Ishikawa (cell line): ENCODE data around the gene SSH2.

ENCODE experiments used
- CEBPB ChIP-seq: IDR thresholded peaks from 2 replicates; pipeline ENCODE4 v1.6.1; 2012
- CREB1 ChIP-seq: IDR thresholded peaks from 2 replicates; pipeline ENCODE4 v1.6.1; 2012; ENCODE audit warnings: low read depth
- EGR1 ChIP-seq: IDR thresholded peaks from 2 replicates; pipeline ENCODE4 v1.6.1; 2012
- EP300 ChIP-seq: IDR thresholded peaks from 2 replicates; pipeline ENCODE4 v1.6.1; 2012; ENCODE audit warnings: borderline replicate concordance
- FOXM1 ChIP-seq: IDR thresholded peaks from 2 replicates; pipeline ENCODE4 v1.6.1; 2012; ENCODE audit warnings: low read depth, borderline replicate concordance
- NFIC ChIP-seq: IDR thresholded peaks from 2 replicates; pipeline ENCODE4 v1.6.1; 2012
- RAD21 ChIP-seq: IDR thresholded peaks from 2 replicates; pipeline ENCODE4 v1.6.1; 2012; ENCODE audit warnings: low read depth
- TAF1 ChIP-seq: IDR thresholded peaks from 2 replicates; pipeline ENCODE4 v1.6.1; 2012; ENCODE audit warnings: low read depth, mild to moderate bottlenecking
- TCF12 ChIP-seq: IDR thresholded peaks from 2 replicates; pipeline ENCODE4 v1.6.1; 2012; ENCODE audit warnings: low read depth
- TEAD4 ChIP-seq: IDR thresholded peaks from 2 replicates; pipeline ENCODE4 v1.6.1; 2012
- YY1 ChIP-seq: IDR thresholded peaks from 2 replicates; pipeline ENCODE4 v1.6.1; 2012; ENCODE audit warnings: low read depth
- ZBTB7A ChIP-seq: IDR thresholded peaks from 2 replicates; pipeline ENCODE4 v1.6.1; 2012; ENCODE audit warnings: low read depth
- TF ChIP-seq, protein P1 (sequence below): IDR thresholded peaks from 2 replicates; pipeline ENCODE4 v1.6.1; 2012
- TF ChIP-seq, protein P2 (sequence below): IDR thresholded peaks from 2 replicates; pipeline ENCODE4 v1.6.1; 2012
- TF ChIP-seq, protein P3 (sequence below): IDR thresholded peaks from 2 replicates; pipeline ENCODE4 v1.6.1; 2012; ENCODE audit warnings: low read depth, mild to moderate bottlenecking

The SSH2 gene

DNA sequence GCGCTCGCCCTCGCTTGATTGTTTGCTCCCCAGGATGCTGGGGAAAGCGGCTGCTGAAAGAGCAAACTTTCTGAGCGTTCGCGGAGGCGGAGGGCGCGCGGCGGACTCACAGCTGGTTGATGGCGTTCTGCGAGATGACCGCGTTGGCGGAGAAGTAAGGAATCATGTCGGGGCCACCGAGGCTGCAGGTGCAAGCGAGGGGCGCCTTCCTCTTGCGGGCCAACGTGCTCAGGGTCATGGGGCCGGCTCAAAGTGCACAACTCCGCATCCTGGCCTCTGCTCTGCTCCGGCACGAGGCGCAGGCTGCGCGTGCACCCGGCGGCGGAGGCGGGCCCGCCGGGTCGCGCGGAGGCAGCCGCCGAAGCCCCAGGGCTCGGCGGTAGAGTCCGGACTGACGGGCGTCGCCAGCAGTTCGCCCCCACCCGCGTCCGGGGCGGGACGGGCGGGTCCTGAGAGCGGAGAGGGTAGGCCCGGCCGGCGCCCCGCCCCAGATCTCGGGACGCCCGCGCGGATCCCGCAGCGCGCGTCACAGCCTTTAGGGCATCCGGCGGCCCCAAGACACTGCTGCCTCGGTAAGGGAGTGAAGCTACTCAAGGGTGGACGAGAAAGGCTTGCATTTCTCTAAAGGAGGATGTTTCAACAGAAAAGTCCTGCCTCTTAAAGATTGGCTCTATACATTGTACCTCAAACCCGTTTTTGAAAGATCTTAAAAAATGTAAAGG is 168.8 kb downstream of the SSH2 start:
- TF ChIP-seq, protein P1, sequence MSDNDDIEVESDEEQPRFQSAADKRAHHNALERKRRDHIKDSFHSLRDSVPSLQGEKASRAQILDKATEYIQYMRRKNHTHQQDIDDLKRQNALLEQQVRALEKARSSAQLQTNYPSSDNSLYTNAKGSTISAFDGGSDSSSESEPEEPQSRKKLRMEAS = peak; percentile 66
- TF ChIP-seq, protein P2, sequence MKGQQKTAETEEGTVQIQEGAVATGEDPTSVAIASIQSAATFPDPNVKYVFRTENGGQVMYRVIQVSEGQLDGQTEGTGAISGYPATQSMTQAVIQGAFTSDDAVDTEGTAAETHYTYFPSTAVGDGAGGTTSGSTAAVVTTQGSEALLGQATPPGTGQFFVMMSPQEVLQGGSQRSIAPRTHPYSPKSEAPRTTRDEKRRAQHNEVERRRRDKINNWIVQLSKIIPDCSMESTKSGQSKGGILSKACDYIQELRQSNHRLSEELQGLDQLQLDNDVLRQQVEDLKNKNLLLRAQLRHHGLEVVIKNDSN = peak; percentile 28; the same call in 1 of the 2 replicates
- TF ChIP-seq EGR1 = peak; percentile 15; the same call in 1 of the 2 replicates
- peak; percentile 21; the same call in 1 of the 2 replicates for TF ChIP-seq TAF1
- no peak for TF ChIP-seq CREB1

DNA sequence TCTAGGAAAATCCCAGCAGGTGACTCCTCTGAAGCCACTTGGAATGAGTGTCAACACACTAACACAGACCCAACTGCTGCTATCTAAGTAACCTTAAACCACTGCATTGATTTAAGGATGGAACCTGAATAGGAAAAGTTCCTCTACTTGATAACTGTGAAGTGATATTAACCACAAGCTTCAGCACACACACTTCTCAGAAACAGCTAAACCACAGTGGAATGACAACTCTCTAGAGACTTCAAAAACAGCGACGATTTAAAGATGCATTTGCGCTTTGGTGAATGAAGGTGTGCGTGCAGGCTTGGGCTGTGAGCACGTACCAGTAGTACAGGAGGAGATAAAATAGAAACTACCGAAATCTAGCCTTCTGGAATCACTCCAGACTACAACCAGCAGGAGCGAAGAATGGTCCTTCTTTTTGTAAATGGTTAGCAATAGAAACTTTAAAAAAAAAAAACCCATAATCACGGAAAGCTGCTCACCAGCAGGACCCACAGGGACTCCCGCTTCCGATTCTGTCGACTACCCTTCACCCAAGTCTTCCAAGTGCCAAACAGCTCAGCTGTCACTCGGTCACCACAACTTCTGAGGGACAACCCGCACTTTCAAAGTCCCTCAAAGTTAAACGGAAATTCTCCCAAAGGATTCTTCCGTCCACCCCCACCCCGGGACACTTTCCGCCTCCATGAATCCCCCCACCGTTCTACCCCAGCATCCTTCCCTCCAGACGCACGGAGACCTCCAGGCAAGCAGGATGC is 169.6 kb downstream of the SSH2 start:
- TF ChIP-seq ZBTB7A = no peak
- TF ChIP-seq CEBPB = no peak
- TF ChIP-seq, protein P1 = no peak
- no peak for TF ChIP-seq CREB1
- TF ChIP-seq FOXM1 = no peak
- TF ChIP-seq RAD21 = no peak
- no peak for TF ChIP-seq YY1
- TF ChIP-seq TEAD4 = no peak
- TF ChIP-seq EP300 = no peak
- TF ChIP-seq TAF1 = no peak
- no peak for TF ChIP-seq NFIC
- no peak for TF ChIP-seq TCF12
- TF ChIP-seq EGR1 = no peak
- TF ChIP-seq, protein P2 = no peak
- TF ChIP-seq, protein P3, sequence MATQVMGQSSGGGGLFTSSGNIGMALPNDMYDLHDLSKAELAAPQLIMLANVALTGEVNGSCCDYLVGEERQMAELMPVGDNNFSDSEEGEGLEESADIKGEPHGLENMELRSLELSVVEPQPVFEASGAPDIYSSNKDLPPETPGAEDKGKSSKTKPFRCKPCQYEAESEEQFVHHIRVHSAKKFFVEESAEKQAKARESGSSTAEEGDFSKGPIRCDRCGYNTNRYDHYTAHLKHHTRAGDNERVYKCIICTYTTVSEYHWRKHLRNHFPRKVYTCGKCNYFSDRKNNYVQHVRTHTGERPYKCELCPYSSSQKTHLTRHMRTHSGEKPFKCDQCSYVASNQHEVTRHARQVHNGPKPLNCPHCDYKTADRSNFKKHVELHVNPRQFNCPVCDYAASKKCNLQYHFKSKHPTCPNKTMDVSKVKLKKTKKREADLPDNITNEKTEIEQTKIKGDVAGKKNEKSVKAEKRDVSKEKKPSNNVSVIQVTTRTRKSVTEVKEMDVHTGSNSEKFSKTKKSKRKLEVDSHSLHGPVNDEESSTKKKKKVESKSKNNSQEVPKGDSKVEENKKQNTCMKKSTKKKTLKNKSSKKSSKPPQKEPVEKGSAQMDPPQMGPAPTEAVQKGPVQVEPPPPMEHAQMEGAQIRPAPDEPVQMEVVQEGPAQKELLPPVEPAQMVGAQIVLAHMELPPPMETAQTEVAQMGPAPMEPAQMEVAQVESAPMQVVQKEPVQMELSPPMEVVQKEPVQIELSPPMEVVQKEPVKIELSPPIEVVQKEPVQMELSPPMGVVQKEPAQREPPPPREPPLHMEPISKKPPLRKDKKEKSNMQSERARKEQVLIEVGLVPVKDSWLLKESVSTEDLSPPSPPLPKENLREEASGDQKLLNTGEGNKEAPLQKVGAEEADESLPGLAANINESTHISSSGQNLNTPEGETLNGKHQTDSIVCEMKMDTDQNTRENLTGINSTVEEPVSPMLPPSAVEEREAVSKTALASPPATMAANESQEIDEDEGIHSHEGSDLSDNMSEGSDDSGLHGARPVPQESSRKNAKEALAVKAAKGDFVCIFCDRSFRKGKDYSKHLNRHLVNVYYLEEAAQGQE = no peak

DNA sequence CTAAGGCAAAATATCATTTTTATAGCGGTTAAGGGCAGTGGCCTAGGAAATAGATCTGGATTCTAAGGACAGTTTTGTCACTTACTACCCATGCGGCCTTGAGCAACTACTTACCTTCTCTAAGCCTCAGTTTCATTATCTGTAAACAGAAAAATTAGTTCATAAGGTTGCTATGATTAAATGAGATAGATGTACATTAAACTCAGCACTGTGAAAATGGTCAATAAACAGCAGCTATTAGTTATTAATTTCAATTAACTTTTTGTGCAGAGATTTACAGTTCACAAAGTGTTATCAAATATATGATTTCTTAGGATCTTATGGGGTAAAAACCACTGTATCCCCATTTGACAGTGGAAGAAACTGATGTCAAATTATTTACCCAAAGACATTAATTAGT is 171.8 kb downstream of the SSH2 start:
- TF ChIP-seq, protein P3 = no peak
- TF ChIP-seq FOXM1 (no peak), TCF12 (no peak), CEBPB (no peak), CREB1 (no peak), EP300 (no peak), TEAD4 (no peak), RAD21 (no peak), EGR1 (no peak), NFIC (no peak), ZBTB7A (no peak)
- TF ChIP-seq, protein P2 = no peak
- TF ChIP-seq, protein P1 = no peak

DNA sequence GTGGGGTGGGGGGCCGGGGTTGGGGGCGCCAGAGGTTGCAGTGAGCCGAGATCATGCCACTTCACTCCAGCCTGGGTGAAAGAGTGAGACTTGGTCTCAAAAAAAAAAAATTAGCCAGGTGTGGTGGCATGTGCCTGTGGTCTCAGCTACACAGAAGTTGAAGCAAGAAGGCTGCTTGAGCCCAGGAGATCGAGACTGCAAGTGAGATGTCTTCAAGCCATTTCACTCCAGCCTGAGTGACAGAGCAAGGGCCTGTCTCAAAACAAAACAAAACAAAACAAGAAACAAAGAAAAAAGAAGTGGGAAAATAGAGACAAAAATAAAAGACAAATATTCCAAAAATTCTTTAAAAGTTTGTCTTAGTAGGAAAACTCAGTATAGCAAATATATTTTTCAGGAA is 172.2 kb downstream of the SSH2 start:
- TF ChIP-seq RAD21 = no peak
- TF ChIP-seq, protein P2 = no peak
- no peak for TF ChIP-seq EP300
- no peak for TF ChIP-seq ZBTB7A
- TF ChIP-seq YY1 = no peak
- no peak for TF ChIP-seq TEAD4
